ENCODE results near the gene IRAK4. TPM values are rescaled to one million over a fixed set of nuclear protein-coding genes. Genes with fewer than 3 reads are reported as not detected.

The IRAK4 gene
- total RNA-seq, 4 donors from 2014 or later, result 2.5 to 10.0 (median 2.9) TPM

DNA sequence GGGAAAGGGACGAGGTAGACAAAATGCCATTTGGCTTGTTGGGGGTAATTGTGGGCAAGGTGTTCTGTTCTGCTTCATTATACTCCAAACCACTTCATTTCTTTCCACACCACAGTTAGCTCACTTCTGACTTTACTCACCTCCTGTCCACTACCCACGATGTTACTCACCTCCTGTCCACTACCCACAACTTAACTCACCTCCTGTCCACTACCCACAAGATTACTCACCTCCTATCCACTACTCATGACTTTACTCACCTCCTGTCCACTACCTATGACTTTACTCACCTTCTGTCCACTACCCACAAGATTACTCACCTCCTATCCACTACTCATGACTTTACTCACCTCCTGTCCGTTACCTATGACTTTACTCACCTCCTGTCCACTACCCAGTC, 57.4 kb downstream of the IRAK4 start:
- H3K27ac ChIP-seq, result no peak overlapping the region
- no peak overlapping the region for H3K4me3 ChIP-seq
- TF ChIP-seq, protein P1, sequence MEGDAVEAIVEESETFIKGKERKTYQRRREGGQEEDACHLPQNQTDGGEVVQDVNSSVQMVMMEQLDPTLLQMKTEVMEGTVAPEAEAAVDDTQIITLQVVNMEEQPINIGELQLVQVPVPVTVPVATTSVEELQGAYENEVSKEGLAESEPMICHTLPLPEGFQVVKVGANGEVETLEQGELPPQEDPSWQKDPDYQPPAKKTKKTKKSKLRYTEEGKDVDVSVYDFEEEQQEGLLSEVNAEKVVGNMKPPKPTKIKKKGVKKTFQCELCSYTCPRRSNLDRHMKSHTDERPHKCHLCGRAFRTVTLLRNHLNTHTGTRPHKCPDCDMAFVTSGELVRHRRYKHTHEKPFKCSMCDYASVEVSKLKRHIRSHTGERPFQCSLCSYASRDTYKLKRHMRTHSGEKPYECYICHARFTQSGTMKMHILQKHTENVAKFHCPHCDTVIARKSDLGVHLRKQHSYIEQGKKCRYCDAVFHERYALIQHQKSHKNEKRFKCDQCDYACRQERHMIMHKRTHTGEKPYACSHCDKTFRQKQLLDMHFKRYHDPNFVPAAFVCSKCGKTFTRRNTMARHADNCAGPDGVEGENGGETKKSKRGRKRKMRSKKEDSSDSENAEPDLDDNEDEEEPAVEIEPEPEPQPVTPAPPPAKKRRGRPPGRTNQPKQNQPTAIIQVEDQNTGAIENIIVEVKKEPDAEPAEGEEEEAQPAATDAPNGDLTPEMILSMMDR (IDR thresholded peaks at IDR 0.05 in 4 of 5, conservative IDR thresholded peaks at IDR 0.05 in 1 of 5), result no peak
- no peak for TF ChIP-seq POLR2A (IDR thresholded peaks at IDR 0.05)
- DNase-seq (no peak), ATAC-seq (no peak)
- H3K27me3 ChIP-seq, result no peaks in the 10 kb centered on the region
- intact Hi-C loops (cut with DNase I; ENCODE audit: low total_unique reads), result no loop called here
- no peaks in the 10 kb centered on the region for H3K36me3 ChIP-seq
- H3K9me3 ChIP-seq, result no peaks in the 10 kb centered on the region
- no peaks in the 10 kb centered on the region for H3K4me1 ChIP-seq
- in situ Hi-C loops (cut with MboI; ENCODE audit: low sequenced_read_pairs in 4 of 4), result no loop called here

DNA sequence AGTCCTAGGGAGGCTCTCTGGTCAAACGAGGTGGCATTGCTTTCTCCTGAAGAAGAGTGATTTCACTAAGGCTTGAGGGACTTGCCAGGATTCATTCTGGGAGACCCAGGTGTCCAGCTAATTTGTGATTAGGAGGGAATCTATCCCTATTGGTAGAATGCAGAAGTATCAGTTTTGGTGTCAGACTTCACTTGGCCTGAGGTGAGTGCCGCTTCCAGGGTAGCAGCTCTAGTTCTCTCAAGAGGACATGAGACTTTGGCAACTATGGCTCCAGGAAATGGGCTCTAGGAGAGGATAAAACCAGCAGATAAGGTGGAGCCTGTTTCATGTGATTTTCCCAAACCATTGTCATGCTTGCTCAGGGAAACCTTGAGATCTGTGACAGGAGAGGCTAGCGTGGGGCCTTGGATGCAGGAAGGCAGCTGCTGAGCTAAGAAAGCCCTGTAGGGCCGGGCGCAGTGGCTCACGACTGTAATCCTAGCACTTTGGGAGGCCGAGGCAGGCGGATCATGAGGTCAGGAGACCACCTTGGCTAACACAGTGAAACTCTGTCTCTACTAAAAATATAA, 65.5 kb downstream of the IRAK4 start:
- no peak for ATAC-seq
- Histone ChIP-seq H3K4me1 (no peaks in the 10 kb centered on the region), H3K27me3 (no peaks in the 10 kb centered on the region), H3K27ac (no peak overlapping the region), H3K9me3 (no peaks in the 10 kb centered on the region), H3K4me3 (no peak overlapping the region), H3K36me3 (no peaks in the 10 kb centered on the region)
- TF ChIP-seq, protein P1 (IDR thresholded peaks at IDR 0.05 in 4 of 5, conservative IDR thresholded peaks at IDR 0.05 in 1 of 5), result no peak
- no peak for TF ChIP-seq POLR2A (IDR thresholded peaks at IDR 0.05)
- DNase-seq, result no peak
- intact Hi-C loops (cut with DNase I; ENCODE audit: low total_unique reads) (no loop called here), in situ Hi-C loops (cut with MboI; ENCODE audit: low sequenced_read_pairs in 4 of 4) (no loop called here)

DNA sequence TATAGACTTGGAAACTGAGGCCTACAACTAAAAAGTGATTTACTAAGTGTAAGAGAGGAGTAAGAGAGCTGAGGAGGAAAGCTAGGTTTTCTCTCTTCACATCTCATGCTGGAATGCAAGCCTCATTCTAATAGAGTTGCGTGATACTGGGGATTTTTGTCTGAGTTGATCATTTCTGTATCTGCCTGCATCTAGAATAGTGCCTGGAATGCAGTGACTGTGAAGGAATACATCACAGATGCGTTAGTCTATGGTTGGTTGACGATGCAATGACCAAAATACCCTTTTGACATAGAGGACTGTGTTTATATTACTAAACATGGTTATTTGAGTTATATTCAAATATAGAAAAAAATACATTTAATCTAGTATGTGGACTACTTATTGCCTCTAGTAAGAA, 67.9 kb downstream of the IRAK4 start:
- Histone ChIP-seq H3K4me1 (no peaks in the 10 kb centered on the region), H3K9me3 (no peaks in the 10 kb centered on the region), H3K27ac (no peak overlapping the region), H3K36me3 (no peaks in the 10 kb centered on the region), H3K27me3 (no peaks in the 10 kb centered on the region), H3K4me3 (no peak overlapping the region)
- TF ChIP-seq, protein P1 (IDR thresholded peaks at IDR 0.05 in 4 of 5, conservative IDR thresholded peaks at IDR 0.05 in 1 of 5), result no peak
- TF ChIP-seq POLR2A (IDR thresholded peaks at IDR 0.05), result no peak
- DNase-seq (no peak), ATAC-seq (no peak)
- intact Hi-C loops (cut with DNase I; ENCODE audit: low total_unique reads), result no loop called here
- in situ Hi-C loops (cut with MboI; ENCODE audit: low sequenced_read_pairs in 4 of 4), result no loop called here

DNA sequence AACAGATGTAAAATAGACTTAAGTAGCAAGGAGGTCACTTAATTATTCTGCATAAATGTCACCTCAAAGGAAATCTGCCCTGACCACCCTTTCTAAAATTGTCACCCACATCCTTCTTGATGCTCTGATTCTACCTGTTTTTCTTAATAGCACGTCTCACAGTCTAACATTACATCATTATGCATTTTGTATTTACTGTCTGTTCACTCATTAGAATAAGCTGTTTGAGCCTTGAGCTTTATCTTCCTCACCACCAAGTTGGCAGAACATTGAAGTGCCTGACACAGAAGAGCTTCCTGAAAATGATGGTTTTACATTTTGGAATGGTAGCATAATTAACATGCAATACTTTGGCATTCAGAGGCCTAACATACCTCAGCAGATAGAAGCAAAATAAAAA, 68.3 kb downstream of the IRAK4 start:
- Histone ChIP-seq H3K9me3 (no peaks in the 10 kb centered on the region), H3K4me1 (no peaks in the 10 kb centered on the region), H3K27me3 (no peaks in the 10 kb centered on the region), H3K36me3 (no peaks in the 10 kb centered on the region), H3K27ac (no peak overlapping the region), H3K4me3 (no peak overlapping the region)
- intact Hi-C loops (cut with DNase I; ENCODE audit: low total_unique reads), result no loop called here
- DNase-seq (no peak), ATAC-seq (no peak)
- in situ Hi-C loops (cut with MboI; ENCODE audit: low sequenced_read_pairs in 4 of 4), result no loop called here
- TF ChIP-seq POLR2A (IDR thresholded peaks at IDR 0.05), result no peak
- TF ChIP-seq, protein P1 (IDR thresholded peaks at IDR 0.05 in 4 of 5, conservative IDR thresholded peaks at IDR 0.05 in 1 of 5), result no peak
